GM21619 (cell line): ENCODE data around the gene RPS6KA4.

Source experiments
- ATAC-seq: cut with Tn5 transposase; IDR thresholded peaks from one replicate; pipeline ENCODE4 v1.9.1; 2021; ENCODE audit not compliant: unreplicated experiment

Gene RPS6KA4

DNA sequence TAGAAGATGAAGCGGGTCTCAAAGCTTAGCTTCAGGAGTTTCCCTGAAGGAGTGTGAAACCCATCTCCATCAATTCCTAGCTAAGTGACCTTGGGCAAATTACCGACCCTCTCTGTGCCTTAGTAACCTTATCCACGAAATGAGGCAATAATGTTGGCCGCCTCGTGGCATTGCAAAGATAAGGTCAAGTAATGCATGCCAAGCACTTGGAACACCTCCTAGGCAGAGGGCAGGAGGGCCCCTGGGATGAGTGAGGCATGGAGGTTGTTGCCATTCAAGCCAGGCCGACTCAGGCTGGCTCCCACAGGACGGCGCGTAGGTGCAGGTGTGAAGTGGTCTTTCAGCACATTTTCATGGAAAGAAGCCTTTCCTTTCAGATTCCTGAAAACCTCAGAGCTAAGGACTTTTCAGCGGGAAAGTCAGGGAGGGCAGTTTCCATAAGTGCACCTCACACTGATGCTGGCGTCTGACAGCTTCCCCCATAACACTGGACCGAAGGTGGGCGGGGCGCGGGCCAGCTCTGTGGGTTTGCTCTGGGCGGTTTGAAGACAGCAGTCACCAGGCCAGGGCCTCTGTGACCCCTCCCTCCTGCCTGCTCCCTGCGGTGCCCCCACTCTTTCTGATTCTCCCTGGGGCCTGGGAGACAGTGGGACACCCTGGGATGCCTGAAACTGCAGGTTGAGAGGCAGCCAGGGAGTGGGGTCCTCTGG, 25.2 kb downstream of the RPS6KA4 start:
- no peak for ATAC-seq

DNA sequence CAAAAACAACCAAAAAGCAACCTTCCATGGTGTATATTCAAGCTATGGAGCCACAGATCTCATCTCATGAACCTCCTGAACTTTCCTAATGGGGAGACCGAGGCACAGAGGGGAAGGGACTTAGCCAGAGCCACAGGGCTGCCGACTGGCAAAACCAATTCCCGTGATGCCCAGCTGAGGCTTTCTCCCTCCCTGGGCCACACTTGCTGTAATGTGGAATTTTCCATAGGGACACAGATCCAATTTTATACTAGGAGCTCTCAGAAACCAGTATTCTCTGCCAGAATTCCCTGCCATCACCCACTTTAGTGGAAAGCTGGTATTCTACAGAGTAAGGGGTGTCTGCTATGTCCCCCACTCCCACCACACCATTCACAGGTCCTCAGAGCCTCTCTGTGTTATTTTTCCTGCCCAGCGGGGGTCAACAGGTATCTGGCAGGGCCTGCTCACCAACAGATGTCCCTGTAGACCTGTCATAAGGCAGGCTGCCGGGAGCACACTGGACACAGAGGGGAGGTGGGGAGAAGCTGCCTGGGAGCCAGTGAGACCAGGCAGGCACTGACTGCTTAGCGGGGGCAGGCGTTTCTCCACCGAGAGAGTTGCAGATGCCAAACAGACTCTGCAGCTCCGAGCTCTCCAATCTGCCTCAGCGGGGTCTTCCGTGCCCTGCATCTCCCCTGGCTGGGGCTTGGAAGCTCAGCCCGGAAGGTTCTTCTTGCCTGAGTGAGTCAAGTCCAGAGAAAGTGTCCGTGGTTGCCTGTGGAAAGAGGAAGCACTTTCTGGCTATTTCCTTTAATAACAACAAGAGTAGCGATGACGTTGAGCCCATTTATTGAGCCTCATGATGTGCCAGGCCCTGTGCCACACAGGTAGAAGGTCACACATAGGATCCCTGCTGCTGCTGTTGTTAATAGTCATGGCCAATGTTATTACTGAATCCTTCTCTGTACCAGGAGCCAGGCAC, 26.3 kb downstream of the RPS6KA4 start:
- ATAC-seq, result no peak

DNA sequence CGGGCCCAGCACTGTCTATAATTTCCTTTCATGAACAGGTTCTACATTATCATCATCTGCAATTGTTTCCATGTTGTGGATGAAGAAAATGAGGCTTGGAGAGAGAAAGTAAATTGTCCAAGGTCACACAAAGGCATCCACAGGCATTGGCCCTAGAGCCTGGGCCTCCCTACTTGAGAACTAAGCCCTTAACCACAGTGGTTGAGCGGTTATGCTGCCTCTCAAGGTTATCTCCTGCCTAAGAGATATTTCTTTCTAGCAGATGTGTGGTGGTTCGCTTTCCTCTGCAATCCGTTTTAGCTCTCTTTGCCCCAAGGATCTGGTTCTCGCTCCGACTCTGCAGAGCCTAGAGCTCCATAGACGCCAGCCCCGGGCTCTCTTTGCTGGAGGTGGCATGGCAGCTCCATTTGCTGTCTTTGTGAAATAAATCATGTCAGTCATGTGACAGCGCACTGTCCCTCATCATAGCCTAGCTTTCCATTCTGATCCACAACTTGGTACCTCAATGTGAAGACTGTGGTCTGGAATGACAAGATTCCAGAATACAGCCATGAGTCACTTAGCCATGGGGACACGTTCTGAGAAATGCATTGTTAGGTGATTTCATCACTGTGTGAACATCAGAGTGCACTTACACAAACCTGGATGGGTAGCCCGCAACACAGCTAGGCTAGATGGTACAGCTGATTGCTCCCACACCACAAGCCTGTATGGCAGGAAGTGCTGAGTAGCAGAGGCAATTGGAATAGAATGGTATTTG, 27.2 kb downstream of the RPS6KA4 start:
- no peak for ATAC-seq

DNA sequence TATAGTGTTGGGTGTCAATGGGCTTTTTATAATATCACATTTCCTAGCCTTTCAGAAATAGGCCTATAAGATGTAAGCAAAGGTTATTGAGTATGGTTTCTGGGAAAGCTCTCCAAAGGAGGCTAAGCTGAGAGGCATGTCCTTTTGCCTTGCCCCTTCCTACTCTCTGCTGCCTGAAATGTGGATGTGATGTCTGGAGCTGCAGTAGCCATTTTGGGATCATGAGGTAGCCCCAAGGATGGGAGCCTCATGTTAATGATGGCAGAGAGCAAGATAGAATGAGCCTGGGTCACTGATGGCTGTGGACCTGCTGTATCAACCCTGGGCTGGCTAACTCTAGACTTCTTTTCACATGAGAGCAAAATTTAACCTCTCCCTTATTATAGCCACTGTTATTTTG, 29.0 kb downstream of the RPS6KA4 start:
- ATAC-seq, result no peak

DNA sequence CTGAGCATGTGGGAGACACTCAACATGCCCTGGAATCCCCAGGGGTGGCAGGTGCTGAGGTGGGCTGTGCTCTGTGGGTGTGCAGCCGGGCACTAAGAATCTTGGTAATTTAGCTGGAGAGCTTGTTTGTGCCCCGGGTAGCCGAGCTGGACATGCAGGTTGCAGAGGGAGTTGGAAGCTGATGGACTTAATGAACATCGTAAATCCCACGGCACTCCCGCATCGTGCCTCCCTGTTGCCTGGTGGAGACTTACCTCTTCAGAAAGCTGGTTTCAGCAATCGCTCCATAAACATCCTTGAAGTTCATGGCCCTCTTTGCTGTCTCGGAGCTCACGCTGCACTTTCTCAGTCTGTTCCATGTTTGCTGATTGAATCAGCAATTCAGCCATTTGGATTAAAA, 29.9 kb downstream of the RPS6KA4 start:
- no peak for ATAC-seq

GRCh38 chr11:64389851-64390250, 30.9 kb downstream of the RPS6KA4 start:
- no peak for ATAC-seq

GRCh38 chr11:64390558-64390957, 31.6 kb downstream of the RPS6KA4 start:
- no peak for ATAC-seq

DNA sequence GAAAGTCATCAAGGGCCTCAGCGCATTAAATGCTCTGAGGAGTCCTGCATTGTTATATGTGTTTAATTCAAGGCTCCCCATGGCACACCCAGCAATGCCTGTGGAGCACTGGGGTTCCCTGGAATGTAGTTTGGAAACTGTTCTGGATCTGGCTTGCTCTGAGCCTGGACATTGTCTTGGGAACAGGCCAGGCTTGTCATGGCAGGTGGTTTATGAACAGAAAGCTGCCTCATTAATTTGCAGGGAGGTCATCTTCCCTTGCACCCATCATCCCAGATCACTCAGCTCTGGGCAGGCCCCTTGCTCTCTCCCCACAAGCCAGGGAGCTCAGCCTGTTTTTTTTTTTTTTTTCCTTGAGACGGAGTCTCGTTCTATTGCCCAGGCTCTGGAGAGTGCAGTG, 32.9 kb downstream of the RPS6KA4 start:
- ATAC-seq, result no peak

DNA sequence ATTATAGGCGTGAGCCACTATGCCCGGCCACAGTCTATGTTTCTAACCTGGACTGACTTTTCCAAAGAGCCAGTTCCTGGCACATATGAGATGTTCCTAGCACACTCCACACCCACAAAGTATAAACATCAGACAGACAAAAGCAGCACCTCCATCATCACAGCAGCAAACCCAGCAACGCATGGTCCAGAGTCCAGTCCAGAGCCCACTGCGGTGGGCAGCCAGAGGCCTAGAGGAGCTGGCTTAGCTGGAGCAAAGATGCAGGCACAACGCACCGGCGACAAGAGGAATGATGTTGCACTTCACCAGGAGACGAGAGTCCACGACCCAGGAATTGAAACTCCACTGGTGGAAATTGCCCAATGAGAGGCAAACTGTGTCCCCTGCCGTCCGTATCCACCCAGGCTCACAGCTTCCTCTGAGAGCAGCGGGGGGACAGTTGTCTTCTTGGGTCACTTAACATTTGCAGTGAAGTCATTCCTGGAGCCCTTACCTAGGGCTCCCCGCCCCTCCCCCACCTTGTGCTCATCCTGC, 36.6 kb downstream of the RPS6KA4 start:
- ATAC-seq, result no peak

- ATAC-seq, result no peak
Observed at GRCh38 chr11:64396079-64396591, 37.2 kb downstream of the RPS6KA4 start.

- no peak for ATAC-seq
Observed at GRCh38 chr11:64400102-64400501, 41.1 kb downstream of the RPS6KA4 start.

DNA sequence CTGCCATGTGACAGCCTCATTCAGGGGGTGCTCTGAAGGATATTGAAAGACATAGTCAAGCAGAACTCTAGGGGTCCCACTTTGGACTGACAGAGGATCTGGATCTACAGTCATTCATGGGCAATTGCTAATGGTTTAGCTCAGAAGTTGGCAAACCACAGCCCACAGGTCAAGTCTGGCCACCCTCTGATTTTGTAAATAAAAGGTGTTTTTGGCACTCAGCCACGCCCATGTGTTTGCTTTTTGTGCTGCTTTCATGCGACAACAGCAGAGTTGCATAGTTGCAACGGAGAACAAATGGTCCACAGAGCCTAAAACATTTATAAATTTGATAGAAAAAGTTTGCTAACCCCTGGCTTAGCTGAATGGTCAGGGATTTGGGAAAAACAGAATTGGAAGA, 41.7 kb downstream of the RPS6KA4 start:
- no peak for ATAC-seq

GRCh38 chr11:64401775-64402174, 42.8 kb downstream of the RPS6KA4 start:
- ATAC-seq, result no peak

DNA sequence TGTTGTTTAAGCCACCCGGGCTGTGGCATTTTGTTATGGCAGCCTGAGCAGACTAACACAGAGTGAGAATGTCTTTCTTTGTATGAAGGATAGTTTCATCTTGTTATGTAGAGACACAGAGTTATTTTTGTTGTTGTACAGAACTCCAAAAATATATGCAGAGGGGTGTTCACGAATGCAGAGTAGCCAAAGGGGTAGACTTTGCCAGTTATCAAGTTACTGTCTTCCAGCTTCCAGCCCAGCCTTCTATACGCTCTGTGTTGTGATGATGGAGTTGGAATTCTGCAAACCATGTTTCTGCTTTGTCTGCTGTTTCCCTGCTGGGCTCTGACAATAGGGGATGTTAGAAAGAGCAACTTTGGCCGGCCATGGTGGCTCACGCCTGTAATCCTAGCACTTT, 44.1 kb downstream of the RPS6KA4 start:
- ATAC-seq, result no peak

- ATAC-seq, result no peak
Observed at GRCh38 chr11:64406221-64406946, 47.4 kb downstream of the RPS6KA4 start.

DNA sequence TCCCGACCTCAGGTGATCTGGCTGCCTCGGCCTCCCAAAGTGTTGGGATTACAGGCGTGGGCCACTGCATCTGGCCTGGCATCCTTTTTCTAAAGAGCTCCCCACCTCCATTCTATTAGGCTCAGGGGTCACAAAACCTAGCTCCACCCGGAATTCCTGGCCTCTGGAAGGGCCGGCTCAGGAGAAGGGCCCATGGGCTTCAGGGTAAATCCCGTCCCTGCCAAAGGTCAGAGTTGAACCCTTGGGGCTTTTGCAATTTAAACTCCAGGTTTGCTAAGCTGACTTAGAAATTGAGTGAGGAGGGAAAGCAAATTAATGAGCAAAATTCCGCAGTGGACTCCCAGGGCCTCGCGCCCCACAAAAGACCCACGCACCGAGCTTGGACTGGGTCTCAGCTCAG, 48.3 kb downstream of the RPS6KA4 start:
- ATAC-seq, result no peak

DNA sequence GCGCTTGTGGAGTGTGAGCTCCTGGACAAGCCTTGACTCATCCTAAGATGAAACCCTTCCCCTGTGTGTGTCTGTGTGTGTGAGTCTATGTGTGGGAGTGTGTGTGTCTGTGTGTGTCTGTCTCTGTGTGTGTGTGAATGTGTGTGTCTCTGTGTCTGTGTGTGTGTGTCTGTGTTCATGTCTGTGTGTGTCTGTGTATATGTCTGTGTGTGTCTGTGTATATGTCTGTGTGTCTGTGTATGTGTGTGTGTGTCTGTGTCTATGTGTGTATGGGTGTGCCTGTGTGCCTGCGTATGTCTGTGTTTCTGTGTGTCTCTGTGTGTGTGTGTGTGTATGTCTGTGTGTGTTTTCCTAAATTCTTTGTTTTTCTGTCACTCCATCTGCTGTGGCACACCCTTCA, 48.7 kb downstream of the RPS6KA4 start:
- ATAC-seq, result no peak

GRCh38 chr11:64409278-64409677, 50.3 kb downstream of the RPS6KA4 start:
- no peak for ATAC-seq

DNA sequence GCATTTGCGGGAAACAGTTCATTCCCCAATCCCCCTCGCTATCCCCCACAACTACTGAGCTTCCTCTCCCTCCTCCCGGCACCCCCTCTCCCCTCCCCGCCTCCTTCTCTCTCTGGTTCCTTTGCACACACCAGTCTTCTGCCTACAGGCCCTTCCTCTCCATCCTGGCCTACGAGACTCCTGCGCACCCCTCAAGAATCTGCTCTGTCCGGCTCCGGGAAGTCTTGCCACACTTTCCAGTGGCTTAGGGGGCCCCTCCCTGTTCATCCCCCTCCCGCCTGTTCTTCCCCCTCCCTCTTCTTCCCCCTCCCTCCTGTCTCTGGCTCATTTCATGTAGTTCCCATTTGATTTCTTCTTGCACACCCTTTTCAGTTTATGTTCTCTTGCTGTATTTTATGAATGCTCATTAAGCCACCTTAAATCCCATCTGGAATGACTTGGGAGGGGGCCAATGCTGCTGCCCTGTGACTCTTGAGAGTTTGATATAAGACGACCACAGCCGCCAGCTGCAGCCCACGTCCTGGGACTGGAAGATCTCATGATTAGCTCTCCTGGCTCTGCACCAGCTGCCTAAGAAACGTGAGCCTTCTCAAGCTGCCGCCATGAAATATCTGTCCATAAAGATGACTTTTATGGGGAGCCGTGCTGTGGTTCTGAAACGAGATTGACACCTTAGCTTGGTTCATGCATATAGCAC, 50.9 kb downstream of the RPS6KA4 start:
- ATAC-seq, result no peak

GRCh38 chr11:64410404-64410734, 51.4 kb downstream of the RPS6KA4 start:
- ATAC-seq, result no peak
